K562 (cell line): ENCODE measurements around the gene PPP1R16B. TPM values are rescaled to one million over a fixed set of nuclear protein-coding genes. Genes with fewer than 3 reads are reported as not detected.

ENCODE experiments used
- CBFB ChIP-seq: sonication (generic); formaldehyde crosslinking; IDR thresholded peaks from 2 replicates; pipeline ENCODE4 v1.4.0; 2020; ENCODE audit warnings: mild to moderate bottlenecking, missing genetic modification reagents
- ELF2 ChIP-seq: fragments of 250-450 bp; sonication (Bioruptor Pico); IDR thresholded peaks from 2 replicates; pipeline ENCODE4 v1.5.0; 2021; ENCODE audit warnings: mild to moderate bottlenecking
- EP300 ChIP-seq: IDR thresholded peaks from 2 replicates; pipeline ENCODE4 v1.6.1; 2012; ENCODE audit warnings: low read length, improper control_type of control experiment
- HBP1 ChIP-seq: fragments of 450-650 bp; formaldehyde crosslinking; IDR thresholded peaks from 2 replicates; pipeline ENCODE4 v1.4.0; 2022; ENCODE audit warnings: missing genetic modification characterization
- IRF2 ChIP-seq: sonication (generic); formaldehyde crosslinking; IDR thresholded peaks from 2 replicates; pipeline ENCODE4 v1.8.1; 2022; ENCODE audit warnings: mild to moderate bottlenecking, missing genetic modification reagents
- LEF1 ChIP-seq: fragments of 450-650 bp; IDR thresholded peaks from 2 replicates; pipeline ENCODE4 v1.6.1; 2016; ENCODE audit warnings: mild to moderate bottlenecking
- MBD1 ChIP-seq: fragments of 250-450 bp; sonication (Bioruptor Pico); IDR thresholded peaks from 2 replicates; pipeline ENCODE4 v1.8.0; 2022; ENCODE audit warnings: inconsistent platforms
- MLLT1 ChIP-seq, 2 experiments: fragments of 450-650 bp; IDR thresholded peaks; 2 replicates each; pipeline ENCODE4 v1.6.1; 2016
- POLR2AphosphoS5 ChIP-seq: IDR thresholded peaks from 2 replicates; pipeline ENCODE4 v1.6.1; 2011; ENCODE audit warnings: mild to moderate bottlenecking, low read depth, low read length, moderate library complexity; ENCODE audit not compliant: control insufficient read depth, insufficient read depth
- PREB ChIP-seq: sonication (generic); formaldehyde crosslinking; IDR thresholded peaks from 2 replicates; pipeline ENCODE4 v1.8.1; 2023; ENCODE audit warnings: mild to moderate bottlenecking, missing genetic modification reagents
- RUNX1 ChIP-seq: sonication (generic); IDR thresholded peaks from 2 replicates; pipeline ENCODE4 v1.6.1; 2016; ENCODE audit warnings: antibody characterized with exemption, low read depth
- SLC30A9 ChIP-seq: fragments of 250-450 bp; sonication (Bioruptor Pico); IDR thresholded peaks from 2 replicates; pipeline ENCODE4 v1.8.0; 2022; ENCODE audit warnings: mild to moderate bottlenecking, moderate library complexity
- SPI1 ChIP-seq: IDR thresholded peaks from 2 replicates; pipeline ENCODE4 v1.6.1; 2011; ENCODE audit warnings: low read depth, low read length, control low read depth, borderline replicate concordance
- SRF ChIP-seq, 2 experiments: fragments of 250-450, 450-650 bp in 1 of 2; sonication (Bioruptor Pico) in 1 of 2; sonication (generic) in 1 of 2; formaldehyde crosslinking; IDR thresholded peaks; 2 replicates each; pipeline versions ENCODE4 v1.5.0 to v1.5.1; 2020 to 2022; ENCODE audit warnings: mild to moderate bottlenecking in 1 of 2, missing genetic modification reagents in 1 of 2
- U2AF2 ChIP-seq: fragments of 200-400 bp; formaldehyde crosslinking; optimal IDR thresholded peaks from 2 replicates; pipeline ENCODE3; 2017; ENCODE audit warnings: low read depth, mild to moderate bottlenecking, low read length
- XRCC5 ChIP-seq: fragments of 200-400 bp; formaldehyde crosslinking; IDR thresholded peaks from 2 replicates; pipeline ENCODE4 v1.6.1; 2017; ENCODE audit warnings: low read depth, mild to moderate bottlenecking, low read length
- ZBTB9 ChIP-seq: fragments of 450-650 bp; formaldehyde crosslinking; IDR thresholded peaks from 2 replicates; pipeline ENCODE4 v1.4.0; 2020; ENCODE audit warnings: mild to moderate bottlenecking, moderate library complexity
- ZNF12 ChIP-seq: sonication (generic); formaldehyde crosslinking; IDR thresholded peaks from 2 replicates; pipeline ENCODE4 v1.4.0; 2020; ENCODE audit warnings: mild to moderate bottlenecking, missing genetic modification reagents
- ZNF41 ChIP-seq: fragments of 250-450 bp; sonication (Bioruptor Pico); conservative IDR thresholded peaks from 2 replicates; pipeline ENCODE4 v1.4.0; 2020; ENCODE audit warnings: mild to moderate bottlenecking
- ZNF57 ChIP-seq: fragments of 450-650 bp; formaldehyde crosslinking; IDR thresholded peaks from 2 replicates; pipeline ENCODE4 v1.4.0; 2020; ENCODE audit warnings: mild to moderate bottlenecking, moderate library complexity
- ZNF668 ChIP-seq: fragments of 250-450 bp; sonication (Bioruptor Pico); IDR thresholded peaks from 2 replicates; pipeline ENCODE4 v1.8.0; 2022; ENCODE audit warnings: mild to moderate bottlenecking, inconsistent platforms
- polyA plus RNA-seq, 8 experiments: library from polyadenylated mRNA; depleted of rRNA in 4 of 8; stranded (reverse) in 5 of 8; unstranded in 3 of 8; fragments of >200 nt; fragmentation: Nextera tagmentation in 2 of 8; fragmentation: Illumina TruSeq in 1 of 8; extraction: Ambion mirVana in 2 of 8; extraction: Trizol in 1 of 8; gene quantifications; 2 replicates each; pipeline versions ENCODE4 v1.2.1 to v1.2.3, GENCODE V29; 2011 to 2014; ENCODE audit warnings: inconsistent platforms in 1 of 8, missing spikeins in 1 of 8
- total RNA-seq, 7 experiments: library from RNA; depleted of rRNA in 6 of 7; stranded (reverse); fragments of >200 nt in 6 of 7; fragmentation: Illumina TruSeq in 2 of 7; extraction: Trizol in 2 of 7; gene quantifications; 2 replicates each; pipeline versions ENCODE4 v1.2.1 to v1.2.3, GENCODE V29; 2011 to 2021; ENCODE audit warnings: low replicate concordance in 1 of 7

The PPP1R16B gene
- total and polyA plus RNA-seq, 9 of the 15 experiments (the other 6 are each of a cell fraction or from before 2014, with no cell fraction given) = 1.5 to 11.5 (median 6.8) TPM

- TF ChIP-seq SPI1 (no peak), SRF (CRISPR knock-in tag; IDR thresholded peaks at IDR 0.05) (no peak; a peak in 2 of 4 replicates), MBD1 (CRISPR knock-in tag) (no peak), ZNF668 (CRISPR knock-in tag) (no peak), EP300 (no peak), RUNX1 (0 out of 2 replicates have a peak, but pooled peaks have one; percentile 49), PREB (CRISPR knock-in tag) (no peak), SLC30A9 (no peak), CBFB (CRISPR knock-in tag) (no peak), ZNF57 (CRISPR knock-in tag) (no peak), ZNF12 (CRISPR knock-in tag) (no peak), POLR2AphosphoS5 (peak; percentile 89), U2AF2 (no peak), ELF2 (CRISPR knock-in tag) (no peak), HBP1 (no peak), LEF1 (peak; percentile 23; the same call in 1 of the 2 replicates), MLLT1 (IDR thresholded peaks at IDR 0.05) (0 out of 4 replicates have a peak, but pooled peaks of 1 of the 2 experiments have one; percentile 40), ZNF41 (CRISPR knock-in tag) (no peak), XRCC5 (0 out of 2 replicates have a peak, but pooled peaks have one; percentile 21), ZBTB9 (CRISPR knock-in tag) (0 out of 2 replicates have a peak, but pooled peaks have one; percentile 49), IRF2 (no peak; the same call in 1 of the 2 replicates)
These were observed 120.8 kb downstream of the PPP1R16B start, which contains the start of gene FAM83D (continued) for GRCh38 chr20:38926142-38926933.
